HL-60/S4 treated with retinoic acid at 250 ng/mL for 4 days and 3 days (cell line): ENCODE results near the gene RNU1-2.
"Not testable (repeated sequence)": the region's sequence is repeated elsewhere in the genome, so short reads cannot be mapped to it uniquely, and the experiment has no call there.

Experiments used
- in situ Hi-C: fragments of 300-500 bp; cut with MboI; formaldehyde crosslinking; loops from 2 replicates; pipeline ENCODE4 v1.7.0; 2022; ENCODE audit warnings: low sequenced_read_pairs

The RNU1-2 gene

DNA sequence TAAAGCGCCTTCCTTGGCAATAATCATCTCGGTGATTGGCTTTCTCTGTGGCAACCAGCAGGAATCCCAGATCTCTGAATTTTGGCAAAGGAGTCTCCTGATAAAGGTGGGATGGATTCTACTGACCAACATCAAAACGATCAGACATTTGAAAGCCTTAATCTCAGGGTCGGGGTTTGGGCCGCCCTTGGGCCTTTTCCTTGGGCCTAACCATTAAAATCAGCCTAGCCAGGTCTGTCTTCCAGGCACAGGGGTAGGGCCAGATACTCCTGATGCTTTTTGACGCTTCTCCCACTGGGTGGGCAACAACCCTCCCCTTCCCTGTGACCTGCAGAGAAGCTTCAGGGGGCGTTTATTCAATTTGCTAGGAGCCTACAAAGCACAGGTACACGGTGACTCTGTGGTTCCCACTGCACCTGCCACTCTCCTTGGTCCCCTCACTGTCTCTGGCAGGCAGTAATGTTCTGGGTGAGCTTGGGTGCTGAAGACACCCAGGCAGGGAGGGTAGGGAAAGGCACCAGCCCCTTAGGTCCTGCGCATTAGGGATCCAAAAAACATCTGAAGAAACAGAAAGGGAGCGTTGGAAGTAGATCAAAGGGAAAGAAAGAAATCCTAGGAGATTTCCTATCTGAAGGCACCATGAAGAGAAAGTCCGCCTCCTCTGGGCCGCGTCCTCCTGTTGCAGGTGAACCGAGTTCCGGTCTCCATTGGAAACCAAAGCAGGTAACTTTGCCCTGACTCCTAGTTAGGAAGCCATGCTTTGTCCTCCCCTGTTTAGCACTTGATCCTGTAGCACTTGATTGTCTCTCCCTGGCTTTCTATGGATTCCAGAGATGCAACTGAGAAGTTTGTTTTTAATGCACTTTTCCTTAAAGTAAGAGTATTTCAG lies 12.3 kb downstream of the RNU1-2 start:
- in situ Hi-C loops, result no loop called here

DNA sequence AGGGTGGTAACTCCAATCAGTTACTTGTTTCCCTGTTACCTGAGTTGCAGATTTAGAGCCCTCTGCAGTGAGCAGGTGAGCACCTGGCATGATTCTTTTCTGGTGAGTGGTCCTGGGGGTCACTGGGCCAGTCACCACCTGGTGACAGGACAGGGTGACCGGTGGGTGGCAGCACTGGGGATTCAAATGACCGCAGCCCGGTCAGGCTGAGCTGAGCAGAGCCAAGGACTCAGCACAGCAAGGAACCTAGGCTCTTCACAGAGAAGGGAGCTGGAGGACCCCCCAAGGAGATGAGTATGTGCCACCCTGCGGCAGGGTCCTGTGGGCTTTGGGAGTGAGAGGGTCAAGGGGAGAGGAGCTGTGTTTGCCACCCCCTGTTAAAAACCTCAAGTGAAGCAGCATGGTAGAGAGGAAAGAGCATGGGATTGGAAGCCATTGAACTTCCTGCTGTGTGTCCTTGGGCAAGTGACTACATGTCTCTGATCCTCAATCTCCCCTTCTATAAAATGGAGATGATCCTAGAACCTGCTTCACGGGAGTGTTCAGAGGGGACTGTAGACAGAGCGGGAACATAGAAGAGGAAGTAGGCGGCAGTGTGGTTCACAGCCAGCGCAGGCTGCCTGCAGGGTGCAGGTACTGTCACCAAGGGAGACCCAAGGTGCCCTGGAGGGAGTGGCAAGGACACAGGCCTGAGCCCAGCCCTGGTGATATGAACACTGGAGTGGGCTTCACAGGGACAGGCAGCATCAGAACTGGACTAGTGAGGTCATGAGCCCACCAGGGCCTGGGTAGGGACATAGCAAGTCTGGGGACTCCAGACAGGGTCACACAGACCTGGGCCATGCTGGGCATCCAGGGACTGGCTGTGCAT lies 16.3 kb downstream of the RNU1-2 start:
- in situ Hi-C loops, result not testable (repeated sequence)

DNA sequence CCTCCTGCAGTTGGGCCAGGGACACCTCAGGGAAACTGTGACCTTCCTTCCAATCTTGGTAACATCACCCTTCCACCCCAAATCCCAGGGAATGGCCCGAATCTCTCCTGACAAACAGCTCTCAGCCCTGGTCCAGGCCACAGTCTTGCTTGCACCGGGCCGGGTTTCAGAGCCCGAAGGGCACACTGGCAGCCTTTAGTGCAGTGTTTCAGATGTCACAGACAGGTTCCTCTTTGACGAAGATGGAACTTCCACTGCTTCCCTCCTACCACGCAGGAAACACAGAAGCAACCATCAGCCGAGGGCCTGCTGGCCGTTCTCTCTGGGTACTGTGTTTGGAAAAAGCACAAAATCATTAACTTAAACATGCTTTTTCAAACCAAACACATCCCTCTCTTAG lies 17.0 kb downstream of the RNU1-2 start:
- in situ Hi-C loops, result not testable (repeated sequence)

DNA sequence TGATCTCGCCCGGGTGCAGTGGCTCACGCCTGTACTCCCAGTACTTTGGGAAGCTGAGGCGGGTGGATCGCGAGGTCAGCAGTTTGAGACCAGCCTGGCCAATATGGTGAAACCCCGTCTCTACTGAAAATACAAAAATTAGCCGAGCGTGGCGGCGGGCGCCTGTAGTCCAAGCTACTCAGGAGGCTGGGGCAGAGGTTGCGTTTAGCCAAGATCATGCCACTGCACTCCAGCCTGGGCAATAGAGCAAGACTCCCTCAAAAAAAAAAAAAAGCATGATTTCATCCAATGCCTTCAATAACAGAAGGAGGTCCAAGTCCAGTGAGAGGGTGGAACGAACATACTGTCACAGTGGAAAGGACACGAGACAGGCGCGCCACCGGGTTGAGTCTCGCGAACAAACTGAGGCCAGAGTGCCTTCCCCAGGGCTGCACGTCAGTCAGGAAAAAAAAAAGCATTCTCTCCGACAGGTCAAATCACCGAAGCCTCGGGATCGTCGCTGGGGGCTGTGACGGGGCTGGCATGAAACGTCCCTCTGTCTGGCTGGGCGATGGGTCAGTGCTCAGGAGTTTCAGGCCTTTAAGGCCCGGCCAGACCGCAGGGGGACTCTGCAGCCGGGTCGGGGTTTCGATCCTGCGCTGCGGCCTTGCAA lies 17.5 kb downstream of the RNU1-2 start:
- in situ Hi-C loops, result no loop called here

DNA sequence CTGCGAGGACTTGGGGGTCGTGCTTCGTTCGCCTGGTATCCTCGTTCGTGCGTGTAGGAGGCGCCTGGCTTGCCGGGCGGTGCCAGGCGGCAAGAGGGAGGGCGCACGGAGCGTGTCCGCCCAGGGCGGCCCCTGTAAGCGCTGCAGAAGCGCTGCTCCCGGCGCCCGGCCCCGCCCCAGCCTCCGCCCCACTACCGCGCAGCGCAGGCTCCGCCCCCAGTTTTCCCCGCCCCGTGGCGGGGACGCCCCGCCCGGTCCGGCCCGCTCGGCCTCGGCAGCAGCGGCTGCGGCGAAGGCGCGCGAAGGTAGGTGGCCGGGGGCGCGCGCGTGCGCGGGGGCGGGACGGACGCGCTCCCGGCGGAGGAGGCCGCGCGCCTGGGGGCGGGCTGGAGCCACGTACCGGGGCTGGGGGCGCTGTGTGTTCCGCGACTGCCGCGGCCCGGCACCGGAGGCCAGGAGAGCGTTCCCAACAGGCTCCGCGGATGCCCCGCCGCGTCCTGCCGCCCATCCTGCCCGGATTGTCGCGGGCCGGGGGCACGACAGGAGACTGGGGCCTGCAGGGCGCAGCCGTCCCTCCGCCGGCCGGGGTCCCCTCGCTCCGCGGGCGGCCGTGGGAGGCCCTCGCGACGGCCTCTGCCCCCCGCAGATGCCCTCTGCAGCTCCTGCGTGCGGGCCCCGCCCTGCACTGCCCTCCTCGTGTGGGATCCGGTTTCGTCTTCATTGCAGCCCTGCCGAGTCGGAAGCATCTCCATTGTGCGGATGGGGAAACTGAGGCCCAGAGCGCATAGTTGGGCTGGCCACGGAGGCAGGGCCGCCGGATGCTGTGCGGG lies 18.3 kb downstream of the RNU1-2 start:
- in situ Hi-C loops, result no loop called here

DNA sequence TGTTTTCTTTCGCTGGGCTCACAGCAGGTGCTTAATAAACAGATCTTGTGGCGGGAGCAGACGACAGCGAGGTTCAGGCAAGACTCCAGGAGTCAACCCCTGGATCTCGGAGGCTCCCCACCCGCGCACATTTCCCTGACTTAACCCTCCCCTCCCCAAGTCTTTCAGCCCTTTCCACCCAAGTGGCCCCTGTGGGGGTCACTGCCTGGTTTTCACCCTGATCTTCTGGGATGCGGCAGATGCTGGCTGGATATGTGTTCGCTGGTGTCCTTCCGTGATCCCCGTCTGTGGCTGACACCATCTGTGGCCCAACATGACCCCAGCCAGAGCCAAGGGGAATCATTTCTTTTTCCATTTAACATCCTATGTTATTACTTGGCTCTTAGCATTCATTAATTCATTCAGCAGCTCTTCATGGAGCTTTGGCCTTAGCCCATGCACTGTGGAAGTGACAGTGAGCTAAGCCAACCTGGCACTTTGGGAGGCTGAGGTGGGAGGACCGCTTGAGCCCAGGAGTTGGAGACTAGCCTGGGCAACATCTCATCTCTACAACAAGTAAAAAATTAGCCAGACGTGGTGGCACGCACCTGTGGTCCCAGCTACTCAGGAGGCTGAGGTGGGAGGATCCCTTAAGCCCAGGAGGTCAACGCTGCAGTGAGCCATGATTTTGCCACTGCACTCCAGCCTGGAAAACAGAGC lies 19.3 kb downstream of the RNU1-2 start:
- in situ Hi-C loops, result not testable (repeated sequence)

DNA sequence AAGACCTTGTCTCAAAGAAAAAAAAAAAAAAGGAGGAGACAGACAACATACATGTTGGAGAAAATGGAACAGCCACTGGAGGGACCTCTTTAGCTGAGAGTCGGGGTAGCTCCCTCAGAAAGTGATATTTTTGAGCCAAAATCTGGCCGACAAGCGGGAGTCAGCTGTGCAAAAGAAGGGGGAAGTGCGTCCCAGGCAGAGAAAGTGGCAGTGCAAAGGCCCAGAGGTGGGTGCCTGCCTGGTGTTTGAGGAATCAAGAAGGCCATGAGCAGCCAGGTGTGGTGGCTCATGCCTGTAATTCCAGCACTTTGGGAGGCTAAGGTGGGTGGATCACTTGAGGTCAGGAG lies 19.8 kb downstream of the RNU1-2 start:
- in situ Hi-C loops, result no loop called here

DNA sequence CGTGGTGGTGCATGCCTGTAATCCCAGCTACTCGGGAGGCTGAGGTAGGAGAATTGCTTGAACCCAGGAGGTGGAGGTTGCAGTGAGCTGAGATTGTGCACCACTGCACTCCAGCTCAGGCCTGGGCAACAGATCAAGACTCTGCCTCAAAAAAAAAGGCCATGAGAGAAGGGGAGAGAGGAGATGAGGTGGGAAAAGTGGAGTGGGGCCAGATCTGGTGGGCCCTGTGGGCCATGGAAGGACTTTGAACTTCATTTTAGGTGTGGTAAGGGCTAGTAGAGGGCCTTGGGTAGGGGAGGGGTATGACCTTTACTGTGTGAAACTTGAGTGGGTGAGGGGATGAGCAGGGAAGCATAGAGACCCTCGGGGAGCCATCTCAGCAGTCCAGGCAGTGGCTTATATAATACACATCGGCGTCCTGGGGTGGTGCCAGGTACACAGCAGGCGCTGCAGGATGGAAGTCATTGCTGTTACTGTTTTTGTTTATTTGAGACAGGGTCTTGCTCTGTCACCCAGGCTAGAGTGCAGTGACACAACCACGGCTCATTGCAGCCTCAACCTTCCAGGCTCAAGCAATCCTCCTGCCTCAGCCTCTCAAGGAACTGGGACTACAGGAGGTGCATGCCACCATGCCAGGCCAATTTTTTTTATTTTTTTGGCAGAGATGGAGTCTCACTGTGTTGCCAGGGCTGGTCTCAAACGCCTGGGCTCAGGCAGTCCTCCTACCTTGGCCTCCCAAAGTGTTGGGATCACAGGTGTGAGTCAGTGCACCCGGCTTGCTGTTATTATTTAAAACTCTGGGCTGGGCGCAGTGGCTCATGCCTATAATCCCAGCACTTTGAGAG lies 20.5 kb downstream of the RNU1-2 start:
- in situ Hi-C loops, result not testable (repeated sequence)

DNA sequence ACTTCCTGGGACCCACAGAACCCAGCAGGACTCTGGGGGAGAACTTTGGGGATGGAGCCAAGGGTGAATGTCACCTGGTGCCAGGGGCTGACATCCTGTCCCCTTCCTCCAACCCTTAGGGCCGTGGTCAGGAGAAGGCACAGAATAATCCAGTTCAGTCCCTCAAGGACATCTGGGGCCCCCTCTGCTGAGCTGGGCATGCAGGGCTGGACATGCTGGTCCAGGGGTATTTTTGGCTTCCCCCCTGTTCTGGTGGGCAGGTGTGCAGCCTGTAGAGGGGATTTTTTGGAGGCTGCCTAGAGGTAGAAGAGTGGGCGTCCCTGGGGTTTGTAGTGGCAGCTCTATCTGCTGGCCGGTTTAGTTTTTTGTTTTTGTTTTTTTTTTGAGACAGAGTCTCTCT lies 22.6 kb downstream of the RNU1-2 start:
- in situ Hi-C loops, result no loop called here

DNA sequence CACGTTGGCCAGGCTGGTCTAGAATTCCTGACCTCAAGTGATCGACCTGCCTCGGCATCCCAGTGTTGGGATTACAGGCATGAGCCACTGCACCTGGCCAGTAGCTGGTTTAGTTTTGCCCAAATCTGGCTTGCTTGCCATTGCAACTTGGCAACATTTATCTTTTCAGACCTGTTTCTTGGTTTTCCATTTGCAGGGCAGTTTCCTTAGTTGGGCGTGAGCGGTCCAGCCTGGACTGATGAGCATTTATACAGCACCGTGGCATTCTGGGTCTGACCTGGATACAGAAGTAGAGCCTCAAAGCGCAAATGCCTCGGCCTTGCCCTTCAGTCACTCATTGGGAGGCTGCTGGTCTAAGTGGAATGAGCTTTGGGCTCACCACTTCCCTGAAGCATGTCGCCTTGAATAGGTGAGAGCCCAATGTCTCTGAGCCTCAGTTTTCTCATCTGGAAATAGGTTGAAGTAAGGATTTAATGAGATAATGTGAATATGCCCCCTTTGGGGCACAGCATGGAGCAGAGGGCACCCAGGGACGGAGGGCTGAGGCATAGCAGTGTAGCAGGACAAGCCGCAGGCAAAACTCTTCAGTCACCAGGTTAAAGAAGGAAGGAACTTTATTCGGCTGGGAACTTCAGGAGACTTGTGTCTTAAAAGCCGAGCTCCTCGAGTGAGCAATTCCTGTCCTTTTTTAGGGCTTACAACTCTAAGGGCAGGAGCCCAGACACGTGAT lies 23.3 kb downstream of the RNU1-2 start:
- in situ Hi-C loops, result not testable (repeated sequence)

DNA sequence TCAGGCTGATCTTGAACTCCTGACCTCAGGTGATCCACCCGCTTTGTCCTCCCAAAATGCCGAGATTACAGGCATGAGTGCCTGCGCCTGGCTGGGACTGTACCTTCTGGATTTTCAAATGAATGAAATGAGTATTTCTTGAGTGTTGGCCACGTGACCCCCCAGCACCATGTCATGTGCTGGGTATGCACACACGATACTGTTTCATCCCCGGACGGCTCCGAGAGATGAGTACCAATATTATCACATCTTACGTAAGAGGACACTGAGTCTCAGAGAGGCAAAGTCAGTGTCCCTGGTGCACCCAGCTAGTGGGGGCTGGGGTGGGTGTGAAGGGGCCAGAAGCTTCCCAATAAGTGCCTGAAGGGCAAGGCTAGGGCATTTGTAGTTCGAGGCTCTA lies 25.2 kb downstream of the RNU1-2 start:
- in situ Hi-C loops, result no loop called here

DNA sequence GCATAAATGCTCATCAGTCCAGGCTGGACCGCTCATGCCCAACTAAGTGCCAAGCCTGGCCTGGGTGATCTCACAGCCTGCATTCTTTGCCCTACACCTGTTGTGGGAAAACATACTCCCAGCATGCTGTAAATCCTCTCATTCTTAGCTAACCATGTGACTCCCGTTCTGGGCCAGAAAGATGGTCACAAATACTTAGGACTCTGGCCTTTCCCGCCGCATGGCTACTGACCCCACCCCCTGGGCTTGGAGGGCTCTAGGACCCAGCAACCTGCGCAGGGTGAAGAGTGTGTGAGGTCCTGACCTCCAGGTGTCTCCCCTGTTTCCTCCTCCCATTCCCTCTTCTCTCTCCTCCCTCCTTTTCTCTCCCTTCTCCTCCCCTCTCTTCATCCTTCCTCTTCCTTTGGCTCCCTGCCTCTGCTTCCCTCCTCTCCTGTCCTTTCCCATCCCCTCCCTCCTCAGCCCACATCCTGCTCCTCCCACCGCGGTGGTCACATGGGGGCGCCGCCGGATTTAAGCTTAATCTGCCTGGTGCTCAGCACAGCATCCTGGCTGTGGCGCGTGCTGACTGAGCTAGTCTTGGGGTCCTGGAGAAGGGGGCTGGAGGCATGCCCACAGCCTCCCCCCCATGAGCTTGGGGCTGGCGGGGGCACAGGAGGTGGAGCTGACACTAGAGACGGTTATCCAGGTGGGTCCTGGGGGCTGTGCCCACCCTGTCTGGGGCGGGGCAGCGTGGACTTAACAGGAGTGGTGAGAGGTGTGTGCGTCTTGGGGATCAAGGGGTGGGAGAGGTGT lies 25.8 kb downstream of the RNU1-2 start, which contains the start of gene CROCC:
Gene CROCC (plus strand): TSS at position 541 of the 795 bp plus-strand sequence. CDS start 88 bp downstream, at position 629.
- in situ Hi-C loops, result no loop called here

DNA sequence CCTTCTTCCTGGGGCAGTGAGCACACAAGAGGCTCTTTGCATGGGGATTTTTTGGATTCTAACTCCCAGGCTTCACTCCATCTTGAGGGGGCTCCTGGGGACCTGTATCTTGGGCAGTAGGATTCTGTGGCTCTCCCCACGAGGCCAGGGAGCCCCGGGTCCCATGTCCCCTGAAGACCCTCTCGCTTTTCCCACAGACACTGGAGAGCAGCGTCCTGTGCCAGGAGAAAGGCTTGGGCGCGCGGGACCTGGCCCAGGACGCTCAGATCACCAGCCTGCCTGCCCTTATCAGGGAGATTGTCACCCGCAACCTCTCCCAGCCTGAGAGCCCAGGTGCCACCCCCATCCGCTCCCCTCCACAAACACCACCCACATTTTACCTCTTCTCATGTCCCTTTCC lies 26.7 kb downstream of the RNU1-2 start:
- in situ Hi-C loops, result no loop called here

DNA sequence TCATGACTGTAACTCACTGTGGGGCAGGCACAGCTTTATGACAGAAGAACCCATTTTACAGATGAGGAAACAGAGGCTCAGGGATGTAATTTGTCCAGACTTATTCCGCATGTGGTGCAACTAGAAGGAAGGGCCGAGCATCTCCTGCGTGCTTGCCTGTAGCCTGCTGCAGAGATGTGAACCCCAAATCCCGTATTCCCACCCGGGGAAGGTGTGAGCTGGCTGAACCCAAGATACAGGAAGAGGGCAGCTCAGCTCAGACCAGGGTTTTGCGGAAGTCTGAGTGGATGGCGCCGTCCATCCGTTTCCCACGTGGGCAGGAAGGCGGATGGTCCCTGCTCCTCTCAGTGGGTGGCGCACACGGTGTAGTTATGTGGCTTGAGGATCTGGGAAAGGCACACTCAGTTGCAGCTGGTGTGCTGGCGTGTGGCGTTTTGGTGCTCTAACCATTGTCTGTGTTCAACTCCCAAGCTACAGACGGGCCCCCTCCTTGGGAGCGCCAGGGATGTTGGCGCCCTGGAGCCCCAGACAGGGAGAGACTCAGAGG lies 27.2 kb downstream of the RNU1-2 start:
- in situ Hi-C loops, result no loop called here

DNA sequence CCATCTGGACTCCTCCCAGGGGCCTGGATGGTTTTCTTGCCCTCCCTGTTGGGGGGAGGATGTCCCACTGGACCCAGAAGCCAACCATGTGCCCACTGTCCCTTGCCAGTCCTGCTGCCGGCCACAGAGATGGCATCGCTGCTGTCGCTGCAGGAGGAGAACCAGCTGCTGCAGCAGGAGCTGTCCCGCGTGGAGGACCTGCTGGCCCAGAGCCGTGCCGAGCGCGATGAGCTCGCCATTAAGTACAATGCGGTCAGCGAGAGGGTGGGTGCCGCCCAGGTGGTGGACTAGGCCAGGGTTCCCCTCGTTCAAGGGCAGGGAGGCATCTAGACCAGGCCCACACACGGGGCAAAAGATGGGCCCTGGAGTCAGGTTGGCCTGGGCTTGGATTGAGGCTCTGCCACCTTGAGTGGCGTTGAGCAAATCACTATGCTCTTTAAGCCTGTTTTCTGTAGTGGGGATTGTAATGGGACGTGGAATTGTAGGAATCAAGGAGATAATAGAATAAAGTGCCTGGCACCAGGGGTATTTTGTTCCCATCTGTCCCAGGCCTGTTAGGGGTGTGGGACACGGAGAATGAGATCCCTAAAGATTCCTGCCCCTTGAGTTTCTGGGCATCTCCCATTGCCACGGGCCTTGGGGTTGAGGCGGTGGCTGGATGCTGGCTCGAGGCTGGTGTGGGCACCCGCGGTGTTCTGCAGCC lies 28.6 kb downstream of the RNU1-2 start:
- in situ Hi-C loops, result no loop called here

DNA sequence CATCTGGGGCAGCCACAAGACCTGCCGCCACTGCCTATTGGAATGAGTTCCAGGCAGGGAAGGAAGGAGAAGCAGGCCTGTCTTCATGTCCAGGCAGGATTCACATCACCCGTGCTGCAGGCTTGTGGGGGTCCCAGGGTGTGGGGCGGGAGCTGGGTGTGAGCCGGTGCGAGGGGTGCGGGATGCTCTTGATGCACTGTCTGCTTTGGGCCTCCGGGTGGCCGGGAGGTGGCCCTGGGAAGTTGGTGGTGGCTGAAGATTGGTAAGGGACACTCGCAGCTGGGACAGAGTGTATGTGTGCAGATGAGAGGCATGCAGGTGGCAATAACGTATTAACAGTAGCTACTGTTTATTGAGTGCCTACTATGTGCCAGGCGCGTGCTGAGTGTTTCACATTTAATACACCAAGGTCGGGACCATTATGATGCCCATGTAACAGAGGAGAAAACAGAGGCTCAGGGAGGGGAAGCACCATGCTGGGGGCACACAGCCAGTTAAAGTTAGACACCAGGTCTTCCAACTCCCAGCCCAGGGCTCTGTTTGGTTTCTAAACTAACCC lies 29.2 kb downstream of the RNU1-2 start:
- in situ Hi-C loops, result no loop called here
